ENCODE results near the gene DDA1.
"Not testable (repeated sequence)": the region's sequence is repeated elsewhere in the genome, so short reads cannot be mapped to it uniquely, and the experiment has no call there.

The DDA1 gene

GRCh38 chr19:17289489-17289888 lies 19.9 kb upstream of the DDA1 start:
- DNase-seq (ENCODE audit: low spot score) = peak; percentile 71

GRCh38 chr19:17292301-17293074 lies 16.9 kb upstream of the DDA1 start:
- DNase-seq (ENCODE audit: low spot score) = peak; percentile 84

- DNase-seq (ENCODE audit: low spot score) = no peak
Observed at GRCh38 chr19:17293605-17294004, 15.8 kb upstream of the DDA1 start.

- peak; percentile 71 for DNase-seq (ENCODE audit: low spot score)
Observed at GRCh38 chr19:17294051-17294891, 15.1 kb upstream of the DDA1 start.

- not testable (repeated sequence) for DNase-seq (ENCODE audit: low spot score)
Observed at GRCh38 chr19:17295551-17295950, 13.8 kb upstream of the DDA1 start.

GRCh38 chr19:17296273-17296672 lies 13.1 kb upstream of the DDA1 start:
- no peak for DNase-seq (ENCODE audit: low spot score)

GRCh38 chr19:17296976-17297375 lies 12.4 kb upstream of the DDA1 start:
- no peak for DNase-seq (ENCODE audit: low spot score)

GRCh38 chr19:17300992-17301619 lies 8.3 kb upstream of the DDA1 start:
- no peak for DNase-seq (ENCODE audit: low spot score)

GRCh38 chr19:17302391-17303166 lies 6.8 kb upstream of the DDA1 start:
- DNase-seq (ENCODE audit: low spot score) = no peak

- DNase-seq (ENCODE audit: low spot score) = peak; percentile 93
Observed at GRCh38 chr19:17303167-17303939, 6.0 kb upstream of the DDA1 start, which contains the start of gene ABHD8. Gene ABHD8, minus strand, starts transcription at chr19:17303425. Its CDS starts 1,809 bp downstream, at chr19:17301616.

- DNase-seq (ENCODE audit: low spot score) = no peak
Observed at GRCh38 chr19:17303940-17304267, 5.5 kb upstream of the DDA1 start.

- DNase-seq (ENCODE audit: low spot score) = no peak
Observed at GRCh38 chr19:17304386-17305215, 4.8 kb upstream of the DDA1 start.

GRCh38 chr19:17305216-17305516 lies 4.2 kb upstream of the DDA1 start:
- DNase-seq (ENCODE audit: low spot score) = no peak

- peak; percentile 99 for DNase-seq (ENCODE audit: low spot score)
Observed at GRCh38 chr19:17305517-17306284, 3.7 kb upstream of the DDA1 start, which contains the start of gene MRPL34. Gene MRPL34, plus strand, starts transcription at chr19:17305872. Its CDS starts 21 bp downstream, at chr19:17305893.

- DNase-seq (ENCODE audit: low spot score) = no peak
Observed at GRCh38 chr19:17306285-17306714, 3.1 kb upstream of the DDA1 start.

GRCh38 chr19:17307876-17308377 lies 1.4 kb upstream of the DDA1 start:
- DNase-seq (ENCODE audit: low spot score) = no peak

GRCh38 chr19:17309965-17310461 lies 650 bp downstream of the DDA1 start:
- DNase-seq (ENCODE audit: low spot score) = no peak

GRCh38 chr19:17311455-17312188 lies 2.3 kb downstream of the DDA1 start:
- DNase-seq (ENCODE audit: low spot score) = no peak
